Cardiac muscle cell (in vitro differentiated cells and primary cell): ENCODE measurements around the gene SLC9A2. TPM values are rescaled to one million over a fixed set of nuclear protein-coding genes. Genes with fewer than 3 reads are reported as not detected.

ENCODE experiments used
- DNase-seq, 2 donors: peaks; one replicate each; pipeline versions ENCODE4 v3.0.0 to v3.0.0-alpha.2; 2010 to 2017; ENCODE audit warnings: low read depth in 1 of 2, low spot score in 1 of 2
- H3K27ac ChIP-seq: fragments of 200-600 bp; sonication (generic); 2 replicates; pipeline ENCODE4 v1.5.1; 2016
- H3K27me3 ChIP-seq: fragments of 200-600 bp; sonication (generic); 2 replicates; pipeline ENCODE4 v1.6.0; 2016; ENCODE audit warnings: control low read depth
- H3K36me3 ChIP-seq: fragments of 200-600 bp; sonication (generic); 2 replicates; pipeline ENCODE4 v1.5.1; 2016; ENCODE audit warnings: control low read depth
- H3K4me1 ChIP-seq: fragments of 200-600 bp; sonication (generic); 2 replicates; pipeline ENCODE4 v1.8.1; 2017; ENCODE audit warnings: low read depth, mild to moderate bottlenecking, mixed run types
- H3K4me3 ChIP-seq: fragments of 200-600 bp; sonication (generic); 2 replicates; pipeline ENCODE4 v1.5.1; 2016; ENCODE audit warnings: mild to moderate bottlenecking
- H3K9me3 ChIP-seq: fragments of 200-600 bp; sonication (generic); 2 replicates; pipeline ENCODE4 v1.5.1; 2017; ENCODE audit warnings: low read depth, mild to moderate bottlenecking, control low read depth
- CTCF ChIP-seq: IDR thresholded peaks from 2 replicates; pipeline ENCODE4 v1.5.1; 2012; ENCODE audit warnings: low read depth, mild to moderate bottlenecking, low read length
- polyA plus RNA-seq: library from polyadenylated mRNA; unstranded; fragments of >200 nt; fragmentation: Nextera tagmentation; extraction: Ambion mirVana; gene quantifications from 2 replicates; pipeline ENCODE4 v1.2.1, GENCODE V29; 2016
- total RNA-seq: library from RNA; depleted of rRNA; stranded (reverse); fragments of >200 nt; gene quantifications from 2 replicates; pipeline ENCODE4 v1.2.3, GENCODE V29; 2016

Gene SLC9A2
- total and polyA plus RNA-seq, 2 experiments from 2014 or later, result 0.18 TPM; not detected in 1

GRCh38 chr2:102620332-102620731, 979 bp downstream of the SLC9A2 start:
- no peak for TF ChIP-seq CTCF
- H3K4me1 ChIP-seq, result peaks cover 6% of the 10 kb centered on the region
- no peak overlapping the region for H3K4me3 ChIP-seq
- peaks cover 94% of the 10 kb centered on the region for H3K27me3 ChIP-seq
- no peak for DNase-seq
- H3K36me3 ChIP-seq, result no peaks in the 10 kb centered on the region
- H3K9me3 ChIP-seq, result no peaks in the 10 kb centered on the region
- H3K27ac ChIP-seq, result no peak overlapping the region

GRCh38 chr2:102621630-102622029, 2.3 kb downstream of the SLC9A2 start:
- Histone ChIP-seq H3K9me3 (no peaks in the 10 kb centered on the region), H3K27me3 (peaks cover 83% of the 10 kb centered on the region), H3K27ac (no peak overlapping the region), H3K36me3 (no peaks in the 10 kb centered on the region), H3K4me1 (peaks cover 6% of the 10 kb centered on the region), H3K4me3 (no peak overlapping the region)
- no peak for DNase-seq
- TF ChIP-seq CTCF, result no peak

DNA sequence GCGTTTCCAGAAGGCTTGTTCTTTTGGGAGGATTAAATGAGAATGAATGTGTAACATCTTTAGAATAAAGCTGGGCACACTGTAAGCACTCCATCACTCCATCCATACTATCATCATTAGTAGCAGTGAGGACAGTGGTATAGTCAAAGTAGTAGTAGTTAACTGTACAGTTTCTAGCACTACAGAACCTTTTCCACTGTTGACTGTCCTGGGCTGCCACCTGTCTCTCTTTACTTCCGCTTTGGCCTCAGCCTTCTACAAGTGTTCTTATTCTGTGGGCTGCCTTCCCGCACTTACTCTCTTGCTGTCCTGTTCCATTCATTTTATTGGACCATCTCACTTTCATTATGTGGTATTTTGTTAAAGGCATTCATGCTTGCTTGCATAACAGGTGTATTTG, 3.3 kb downstream of the SLC9A2 start:
- Histone ChIP-seq H3K4me3 (no peak overlapping the region), H3K27me3 (peaks cover 73% of the 10 kb centered on the region), H3K36me3 (no peaks in the 10 kb centered on the region), H3K27ac (no peak overlapping the region), H3K9me3 (no peaks in the 10 kb centered on the region), H3K4me1 (peaks cover 6% of the 10 kb centered on the region)
- no peak for TF ChIP-seq CTCF
- DNase-seq, result no peak

- H3K27ac ChIP-seq, result no peak overlapping the region
- H3K27me3 ChIP-seq, result peaks cover 3% of the 10 kb centered on the region
- no peak for TF ChIP-seq CTCF
- no peaks in the 10 kb centered on the region for H3K9me3 ChIP-seq
- no peaks in the 10 kb centered on the region for H3K4me1 ChIP-seq
- no peaks in the 10 kb centered on the region for H3K36me3 ChIP-seq
- no peak for DNase-seq
- no peak overlapping the region for H3K4me3 ChIP-seq
These were observed 11.1 kb downstream of the SLC9A2 start for GRCh38 chr2:102630458-102630857.

- Histone ChIP-seq H3K9me3 (no peaks in the 10 kb centered on the region), H3K4me3 (no peak overlapping the region), H3K27me3 (peaks cover 3% of the 10 kb centered on the region), H3K4me1 (no peaks in the 10 kb centered on the region), H3K36me3 (no peaks in the 10 kb centered on the region), H3K27ac (no peak overlapping the region)
- TF ChIP-seq CTCF, result no peak
- no peak for DNase-seq
These were observed 13.2 kb downstream of the SLC9A2 start for GRCh38 chr2:102632380-102633175.
